ENCODE data around the gene CLTCL1.

DNA sequence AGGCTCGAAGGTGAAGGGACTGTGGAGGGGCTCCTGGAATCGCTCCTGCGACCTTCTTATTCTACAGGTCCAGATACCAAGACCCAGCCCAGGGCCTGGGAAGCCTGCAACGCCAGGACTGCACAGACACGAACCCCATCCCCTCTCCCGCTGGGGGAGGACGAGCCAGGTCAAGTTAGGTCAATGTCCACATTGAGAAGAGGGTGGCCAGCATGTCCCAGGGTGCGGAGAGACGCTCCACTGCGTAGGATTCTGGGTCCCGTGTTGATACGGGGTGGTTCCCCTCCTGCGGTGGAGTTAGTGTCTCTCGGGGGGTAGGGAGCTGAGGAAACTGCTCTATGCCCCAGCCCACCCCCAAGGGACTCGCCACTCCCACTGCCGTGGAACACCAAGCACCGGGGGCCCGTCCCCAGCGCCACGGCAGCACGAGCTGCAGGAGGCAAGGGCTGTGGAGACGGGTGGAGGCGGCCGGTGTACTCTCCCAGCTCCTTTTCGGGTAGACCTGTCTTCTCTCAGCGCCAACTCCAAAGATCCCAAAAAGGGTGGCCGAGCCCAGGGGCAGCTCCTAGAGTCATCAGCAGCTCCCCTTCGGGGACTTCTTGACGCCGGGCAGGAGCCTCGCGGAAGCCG is 143.0 kb downstream of the CLTCL1 start:
- TF ChIP-seq POLR2A (IDR thresholded peaks at IDR 0.05) = no peak
- TF ChIP-seq, protein P1, sequence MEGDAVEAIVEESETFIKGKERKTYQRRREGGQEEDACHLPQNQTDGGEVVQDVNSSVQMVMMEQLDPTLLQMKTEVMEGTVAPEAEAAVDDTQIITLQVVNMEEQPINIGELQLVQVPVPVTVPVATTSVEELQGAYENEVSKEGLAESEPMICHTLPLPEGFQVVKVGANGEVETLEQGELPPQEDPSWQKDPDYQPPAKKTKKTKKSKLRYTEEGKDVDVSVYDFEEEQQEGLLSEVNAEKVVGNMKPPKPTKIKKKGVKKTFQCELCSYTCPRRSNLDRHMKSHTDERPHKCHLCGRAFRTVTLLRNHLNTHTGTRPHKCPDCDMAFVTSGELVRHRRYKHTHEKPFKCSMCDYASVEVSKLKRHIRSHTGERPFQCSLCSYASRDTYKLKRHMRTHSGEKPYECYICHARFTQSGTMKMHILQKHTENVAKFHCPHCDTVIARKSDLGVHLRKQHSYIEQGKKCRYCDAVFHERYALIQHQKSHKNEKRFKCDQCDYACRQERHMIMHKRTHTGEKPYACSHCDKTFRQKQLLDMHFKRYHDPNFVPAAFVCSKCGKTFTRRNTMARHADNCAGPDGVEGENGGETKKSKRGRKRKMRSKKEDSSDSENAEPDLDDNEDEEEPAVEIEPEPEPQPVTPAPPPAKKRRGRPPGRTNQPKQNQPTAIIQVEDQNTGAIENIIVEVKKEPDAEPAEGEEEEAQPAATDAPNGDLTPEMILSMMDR (IDR thresholded peaks at IDR 0.05) = no peak
